KOPT-K1 (cell line): ENCODE results near the gene MYLK4.
A peak's percentile ranks its signal among the peaks of the same experiment; 100 is the strongest.

ENCODE experiments used
- H3K27ac ChIP-seq: fragments of 200-600 bp; sonication (generic); 2 replicates; pipeline ENCODE4 v1.5.1; 2016; ENCODE audit warnings: antibody characterized with exemption, mild to moderate bottlenecking, low read depth, low read length; ENCODE audit not compliant: poor library complexity, severe bottlenecking
- H3K36me3 ChIP-seq: fragments of 200-600 bp; sonication (generic); 2 replicates; pipeline ENCODE4 v1.5.1; 2017; ENCODE audit warnings: antibody characterized with exemption, mild to moderate bottlenecking, low read length, moderate library complexity; ENCODE audit not compliant: insufficient read depth
- H3K9me3 ChIP-seq: fragments of 200-600 bp; sonication (generic); 2 replicates; pipeline ENCODE4 v1.5.1; 2017; ENCODE audit warnings: antibody characterized with exemption, low read length, mild to moderate bottlenecking; ENCODE audit not compliant: insufficient read depth, poor library complexity, severe bottlenecking

MYLK4 gene

GRCh38 chr6:2754393-2754792, 3.7 kb upstream of the MYLK4 start:
- H3K36me3 ChIP-seq, result no peaks in the 10 kb centered on the region
- no peak overlapping the region for H3K27ac ChIP-seq
- no peaks in the 10 kb centered on the region for H3K9me3 ChIP-seq

GRCh38 chr6:2753743-2754142, 3.0 kb upstream of the MYLK4 start:
- no peak overlapping the region for H3K27ac ChIP-seq
- no peaks in the 10 kb centered on the region for H3K36me3 ChIP-seq
- no peaks in the 10 kb centered on the region for H3K9me3 ChIP-seq

GRCh38 chr6:2753110-2753489, 2.4 kb upstream of the MYLK4 start:
- Histone ChIP-seq H3K9me3 (no peaks in the 10 kb centered on the region), H3K27ac (no peak overlapping the region), H3K36me3 (no peaks in the 10 kb centered on the region)

GRCh38 chr6:2752477-2753109, 1.9 kb upstream of the MYLK4 start:
- peak overlapping the region; percentile 9 for H3K27ac ChIP-seq
- H3K9me3 ChIP-seq, result no peaks in the 10 kb centered on the region
- H3K36me3 ChIP-seq, result no peaks in the 10 kb centered on the region

GRCh38 chr6:2751871-2752270, 1.1 kb upstream of the MYLK4 start:
- Histone ChIP-seq H3K36me3 (no peaks in the 10 kb centered on the region), H3K27ac (peak overlapping the region; percentile 9), H3K9me3 (no peaks in the 10 kb centered on the region)

GRCh38 chr6:2749969-2750600, 637 bp downstream of the MYLK4 start:
- Histone ChIP-seq H3K9me3 (no peaks in the 10 kb centered on the region), H3K36me3 (no peaks in the 10 kb centered on the region), H3K27ac (no peak overlapping the region)

GRCh38 chr6:2748183-2748582, 2.5 kb downstream of the MYLK4 start:
- Histone ChIP-seq H3K36me3 (no peaks in the 10 kb centered on the region), H3K27ac (no peak overlapping the region), H3K9me3 (no peaks in the 10 kb centered on the region)

GRCh38 chr6:2746557-2747061, 4.1 kb downstream of the MYLK4 start:
- H3K27ac ChIP-seq, result no peak overlapping the region
- no peaks in the 10 kb centered on the region for H3K9me3 ChIP-seq
- no peaks in the 10 kb centered on the region for H3K36me3 ChIP-seq

GRCh38 chr6:2745246-2745645, 5.5 kb downstream of the MYLK4 start:
- Histone ChIP-seq H3K36me3 (no peaks in the 10 kb centered on the region), H3K9me3 (no peaks in the 10 kb centered on the region), H3K27ac (no peak overlapping the region)

GRCh38 chr6:2744778-2745177, 5.9 kb downstream of the MYLK4 start:
- Histone ChIP-seq H3K27ac (no peak overlapping the region), H3K9me3 (no peaks in the 10 kb centered on the region), H3K36me3 (no peaks in the 10 kb centered on the region)

- Histone ChIP-seq H3K27ac (no peak overlapping the region), H3K9me3 (no peaks in the 10 kb centered on the region), H3K36me3 (no peaks in the 10 kb centered on the region)
Measured at GRCh38 chr6:2744209-2744771, 6.4 kb downstream of the MYLK4 start.

GRCh38 chr6:2743280-2744208, 7.2 kb downstream of the MYLK4 start:
- Histone ChIP-seq H3K27ac (no peak overlapping the region), H3K9me3 (no peaks in the 10 kb centered on the region), H3K36me3 (no peaks in the 10 kb centered on the region)

GRCh38 chr6:2741756-2742155, 9.0 kb downstream of the MYLK4 start:
- Histone ChIP-seq H3K9me3 (no peaks in the 10 kb centered on the region), H3K36me3 (no peaks in the 10 kb centered on the region), H3K27ac (no peak overlapping the region)

GRCh38 chr6:2740581-2740980, 10.1 kb downstream of the MYLK4 start:
- Histone ChIP-seq H3K36me3 (no peaks in the 10 kb centered on the region), H3K27ac (no peak overlapping the region), H3K9me3 (no peaks in the 10 kb centered on the region)

GRCh38 chr6:2739335-2739734, 11.4 kb downstream of the MYLK4 start:
- H3K9me3 ChIP-seq, result no peaks in the 10 kb centered on the region
- no peak overlapping the region for H3K27ac ChIP-seq
- no peaks in the 10 kb centered on the region for H3K36me3 ChIP-seq
